GM18907 (cell line): ENCODE results near the gene DUSP14.
"Not testable (repeated sequence)": the region's sequence is repeated elsewhere in the genome, so short reads cannot be mapped to it uniquely, and the experiment has no call there.

Experiments used
- ATAC-seq: cut with Tn5 transposase; IDR thresholded peaks from one replicate; pipeline ENCODE4 v1.9.1; 2021; ENCODE audit warnings: mild to moderate bottlenecking, moderate library complexity; ENCODE audit not compliant: unreplicated experiment

DUSP14 gene

GRCh38 chr17:37483311-37484039, 6.2 kb upstream of the DUSP14 start:
- ATAC-seq: no peak

DNA sequence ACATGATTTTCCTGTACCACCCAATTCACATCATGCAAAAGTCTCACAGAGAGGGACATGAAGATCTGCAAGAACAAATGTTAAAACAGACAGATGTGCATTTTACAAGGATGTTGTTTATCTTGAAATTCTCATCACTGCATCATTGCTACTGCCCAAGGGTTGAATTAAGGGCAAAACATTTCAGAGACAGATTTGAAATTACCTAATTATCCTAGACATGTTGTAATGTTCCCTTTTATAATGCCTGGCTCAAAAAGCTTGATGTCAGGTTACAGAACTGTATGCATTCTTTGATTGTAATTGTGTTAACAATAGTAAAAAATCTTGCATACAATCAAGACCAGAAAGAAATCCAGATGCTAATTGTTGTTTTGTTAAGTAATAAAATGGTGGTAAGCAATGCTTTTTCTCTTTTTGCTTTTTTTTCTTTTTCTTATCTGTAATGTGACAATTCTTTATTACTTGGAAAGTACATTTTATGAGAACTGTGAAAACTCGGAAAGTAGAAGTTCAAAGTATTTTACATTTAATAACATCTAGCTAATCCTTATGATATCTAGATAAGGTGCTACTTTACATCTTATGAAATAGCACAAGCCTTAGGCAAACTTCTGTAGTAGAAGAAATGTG, 3.6 kb upstream of the DUSP14 start:
- no peak for ATAC-seq

GRCh38 chr17:37488009-37488604, 1.6 kb upstream of the DUSP14 start:
- no peak for ATAC-seq

- peak; percentile 8 for ATAC-seq
These were observed 989 bp upstream of the DUSP14 start for GRCh38 chr17:37488607-37489196.

DNA sequence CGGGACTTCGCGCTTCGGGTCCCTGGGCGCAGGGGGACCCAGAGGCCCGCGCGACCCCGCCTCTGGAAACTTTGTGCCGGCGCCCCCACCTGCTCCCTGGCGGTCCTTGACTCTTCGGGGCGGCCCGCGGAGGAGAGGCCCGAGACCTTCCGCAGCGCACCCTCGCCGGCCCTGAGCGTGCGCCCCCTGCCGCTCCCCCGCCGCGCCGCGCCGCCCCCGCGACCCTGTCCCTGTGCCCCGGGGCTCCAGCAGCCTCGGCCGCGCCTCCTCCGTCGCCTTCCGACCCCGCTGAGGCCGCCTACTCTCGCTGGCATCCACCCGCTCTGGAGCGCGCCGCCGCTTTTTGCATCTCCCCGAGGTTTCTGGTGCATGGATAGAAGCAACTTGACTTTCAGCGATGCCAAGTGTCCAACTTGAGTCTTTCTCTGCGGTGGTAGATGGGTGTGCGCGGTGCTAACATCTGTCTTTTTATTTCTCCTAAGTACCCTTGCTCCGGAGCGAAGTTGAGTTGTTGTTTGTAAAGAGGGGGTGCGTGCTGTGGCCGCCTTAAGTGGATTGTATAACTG, 414 bp downstream of the DUSP14 start:
- ATAC-seq: peak; percentile 59

- no peak for ATAC-seq
These were observed 1.2 kb downstream of the DUSP14 start for GRCh38 chr17:37490638-37491614.

DNA sequence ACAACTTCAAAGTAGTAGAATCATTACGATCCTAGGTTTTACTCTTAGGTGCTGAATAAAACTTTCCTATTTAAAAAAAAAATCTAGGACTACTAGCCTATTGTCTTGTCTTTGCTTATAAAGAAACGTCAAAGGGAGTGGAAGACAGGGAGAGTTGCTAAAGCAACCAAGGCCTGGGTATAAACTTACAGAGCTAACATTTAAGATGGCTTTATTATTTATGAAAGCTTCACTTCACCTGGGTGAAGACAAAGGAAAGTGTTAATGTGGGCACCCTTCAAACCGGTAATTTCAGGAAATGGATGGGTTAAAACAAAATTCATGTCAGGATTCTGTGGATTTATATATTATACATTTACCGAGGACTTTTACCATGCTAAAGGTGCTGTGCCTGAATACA, 2.5 kb downstream of the DUSP14 start:
- no peak for ATAC-seq

- no peak for ATAC-seq
These were observed 3.7 kb downstream of the DUSP14 start for GRCh38 chr17:37493249-37494027.

DNA sequence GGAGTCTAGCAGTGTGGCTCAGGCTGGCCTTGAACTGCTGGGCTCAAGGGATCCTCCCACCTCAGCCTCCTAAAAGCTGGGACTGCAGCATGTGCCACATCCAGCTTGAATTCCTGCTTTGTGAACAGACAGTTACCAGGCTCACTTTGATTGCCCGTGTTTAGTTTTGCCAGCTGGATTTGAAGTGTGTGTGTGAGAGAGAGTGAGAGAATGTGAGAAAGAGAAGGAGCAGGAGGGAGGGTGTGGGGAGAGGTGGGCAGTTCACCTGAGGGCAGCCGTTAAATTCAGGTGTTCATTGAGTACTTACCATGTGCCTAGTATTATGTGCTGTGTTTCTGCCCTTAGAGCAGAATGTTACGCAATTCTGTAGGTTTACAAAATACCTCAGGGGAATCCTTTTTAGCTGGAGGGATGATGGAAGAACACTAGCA, 4.7 kb downstream of the DUSP14 start:
- ATAC-seq: no peak

DNA sequence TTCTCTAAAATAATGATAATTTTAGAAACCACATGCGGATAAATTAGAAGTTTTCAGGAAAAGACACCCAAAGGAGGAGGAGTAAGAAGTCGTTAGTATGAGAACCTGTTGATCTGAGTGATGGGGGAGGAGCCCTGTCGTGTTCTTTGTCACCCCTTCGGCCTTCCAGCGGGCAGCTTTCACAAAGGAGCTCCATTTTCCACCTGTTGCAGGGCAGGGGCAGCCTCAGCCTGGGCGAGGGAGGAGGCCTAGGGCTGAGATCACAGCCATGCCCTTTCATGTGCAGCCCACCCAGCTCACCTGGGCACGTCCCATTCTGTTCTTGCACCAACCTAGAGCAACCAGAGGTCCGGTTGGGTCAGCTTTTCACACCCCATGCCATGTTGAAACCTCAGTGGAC, 5.3 kb downstream of the DUSP14 start:
- ATAC-seq: no peak

DNA sequence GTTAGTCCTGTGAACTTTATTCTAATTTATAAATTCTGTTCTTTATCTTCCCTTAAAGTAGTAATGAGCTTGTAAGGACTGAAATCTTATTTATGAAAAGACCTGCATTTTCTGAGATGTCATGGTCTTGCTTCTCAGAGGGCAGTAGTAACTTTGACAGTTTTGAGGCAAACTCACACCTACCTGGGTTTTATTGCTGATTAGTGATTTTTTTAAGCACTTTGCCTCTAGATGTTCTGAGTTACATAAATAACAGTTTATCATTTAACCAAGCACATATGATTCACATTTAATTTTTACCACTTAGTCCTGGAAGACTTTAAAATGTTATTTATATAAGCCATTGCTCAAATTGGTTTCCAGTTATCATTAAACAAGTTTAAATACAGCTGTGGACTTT, 10.7 kb downstream of the DUSP14 start:
- ATAC-seq: no peak

GRCh38 chr17:37502009-37502936, 12.6 kb downstream of the DUSP14 start:
- ATAC-seq: no peak

GRCh38 chr17:37503148-37503547, 13.5 kb downstream of the DUSP14 start:
- no peak for ATAC-seq

DNA sequence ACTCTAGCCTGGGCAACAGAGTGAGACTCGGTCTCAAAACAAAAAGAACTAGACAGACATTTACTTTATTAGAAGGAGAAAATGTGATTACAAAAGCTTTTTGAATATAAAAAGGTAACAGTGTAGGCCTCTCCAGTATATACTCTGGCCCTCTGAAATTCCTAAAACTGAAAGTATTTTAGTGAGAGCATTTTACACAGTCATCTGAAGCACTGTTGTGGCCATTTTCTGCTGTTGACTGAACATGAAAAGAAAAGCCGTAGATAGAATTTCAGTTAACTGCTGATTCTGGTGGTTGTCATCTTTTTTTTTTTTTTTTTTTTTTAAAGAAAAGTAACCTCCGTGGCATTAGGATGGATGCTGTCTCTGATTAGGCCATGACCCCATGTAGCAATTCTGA, 15.6 kb downstream of the DUSP14 start:
- no peak for ATAC-seq

GRCh38 chr17:37506678-37507077, 17.0 kb downstream of the DUSP14 start:
- no peak for ATAC-seq

DNA sequence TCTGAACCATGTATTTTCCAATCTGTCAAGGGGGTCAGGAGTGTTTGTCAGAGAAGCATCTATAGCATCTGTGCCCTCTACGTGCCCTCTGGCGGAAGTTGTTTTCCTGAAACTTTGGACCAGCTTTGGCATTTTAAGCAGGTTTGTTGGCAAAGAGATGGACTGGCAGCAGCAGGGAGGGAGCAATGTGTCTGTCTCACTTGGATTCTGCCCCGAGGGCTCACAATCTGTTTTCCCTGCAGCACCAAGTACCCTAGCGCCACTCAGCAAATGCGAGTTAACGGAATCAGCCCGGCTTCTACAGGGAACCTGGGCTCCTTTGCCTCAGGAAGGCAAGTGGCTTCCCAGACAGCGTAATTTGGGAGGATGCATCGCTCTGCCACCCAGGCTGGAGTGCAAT, 17.4 kb downstream of the DUSP14 start:
- no peak for ATAC-seq

- ATAC-seq: no peak
These were observed 20.4 kb downstream of the DUSP14 start for GRCh38 chr17:37510056-37510455.

DNA sequence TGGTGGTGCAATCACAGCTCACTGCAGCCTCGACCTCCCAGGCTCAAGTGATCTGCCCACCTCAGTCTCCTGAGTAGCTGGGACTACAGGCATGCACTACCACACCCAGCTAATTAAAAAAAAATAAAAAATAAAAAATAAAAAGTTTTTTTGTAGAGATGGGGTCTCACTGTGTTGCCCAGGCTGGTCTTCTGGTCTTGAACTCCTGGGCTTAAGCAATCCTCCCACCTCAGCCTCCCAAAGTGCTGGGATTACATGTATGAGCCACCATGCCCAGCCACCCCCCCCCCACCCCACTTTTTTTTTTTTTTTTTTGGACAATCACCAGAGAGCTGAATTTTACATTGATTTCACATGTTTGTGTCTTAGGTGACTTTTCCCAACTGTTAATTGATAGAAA, 22.0 kb downstream of the DUSP14 start:
- not testable (repeated sequence) for ATAC-seq
